ENCODE measurements around the gene FTL.
"Not testable (repeated sequence)": the region's sequence is repeated elsewhere in the genome, so short reads cannot be mapped to it uniquely, and the experiment has no call there.

Gene FTL

GRCh38 chr19:48965040-48965805, at the start of gene FTL:
FTL (plus strand) TSS chr19:48965309; CDS start chr19:48965508, 199 bp downstream.
- DNase-seq = peak; percentile 93 to 96

GRCh38 chr19:48915757-48916156, 49.4 kb upstream of the FTL start:
- DNase-seq = no peak

DNA sequence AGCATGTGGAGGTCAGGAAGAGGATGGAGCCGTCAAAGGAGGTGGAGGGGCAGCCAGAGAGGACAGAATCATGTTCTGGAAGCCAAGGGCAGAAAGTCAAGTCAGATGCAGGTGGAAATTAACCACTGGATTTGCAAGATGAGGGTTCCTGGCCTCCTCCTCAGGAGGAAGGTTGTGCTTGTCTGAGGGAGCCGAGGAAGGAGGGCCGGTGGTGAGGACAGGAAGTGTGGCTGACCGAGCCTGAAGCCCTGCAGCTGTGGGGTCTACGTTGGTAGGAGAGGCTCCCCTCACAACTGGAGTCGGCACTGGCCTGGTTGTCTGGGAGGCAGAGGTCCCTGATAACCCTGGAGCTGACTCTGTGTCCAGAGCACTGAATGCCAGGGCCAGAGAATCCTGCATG, 47.0 kb upstream of the FTL start:
- no peak for DNase-seq

GRCh38 chr19:48918801-48919247, 46.3 kb upstream of the FTL start:
- no peak for DNase-seq

DNA sequence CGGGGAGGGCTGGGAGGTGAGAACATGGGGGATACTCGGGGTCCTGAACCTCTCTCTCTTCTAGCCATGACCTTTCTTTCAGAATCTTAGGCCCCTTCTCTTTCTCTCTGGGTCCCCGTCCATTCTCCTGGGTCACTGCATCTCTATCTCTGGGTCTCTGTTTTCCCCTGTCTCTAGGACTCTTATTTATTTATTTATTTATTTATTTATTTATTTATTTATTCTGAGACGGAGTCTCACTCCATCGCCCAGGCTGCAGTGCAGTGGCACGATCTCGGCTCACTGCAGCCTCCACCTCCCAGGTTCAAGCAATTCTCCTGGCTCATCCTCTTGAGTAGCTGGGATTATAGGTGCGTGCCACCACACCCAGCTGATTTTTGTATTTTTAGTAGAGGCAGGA, 45.8 kb upstream of the FTL start:
- not testable (repeated sequence) for DNase-seq

DNA sequence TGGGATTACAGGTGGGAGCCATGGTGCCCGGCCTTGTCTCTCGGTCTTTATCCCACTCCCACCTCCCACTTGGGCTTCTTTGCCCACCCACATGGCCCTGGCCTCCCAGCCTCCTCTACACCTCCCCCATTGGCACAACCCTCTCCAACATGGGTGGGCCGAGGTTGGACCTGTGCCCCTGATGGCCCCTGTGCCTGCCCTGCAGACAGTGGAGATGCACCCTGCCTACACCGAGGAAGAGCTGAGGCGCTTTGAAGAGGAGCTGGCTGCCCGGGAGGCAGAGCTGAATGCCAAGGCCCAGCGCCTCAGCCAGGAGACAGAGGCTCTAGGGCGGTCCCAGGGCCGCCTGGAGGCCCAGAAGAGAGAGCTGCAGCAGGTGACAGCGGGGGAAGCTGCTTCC, 44.2 kb upstream of the FTL start:
- DNase-seq = no peak

DNA sequence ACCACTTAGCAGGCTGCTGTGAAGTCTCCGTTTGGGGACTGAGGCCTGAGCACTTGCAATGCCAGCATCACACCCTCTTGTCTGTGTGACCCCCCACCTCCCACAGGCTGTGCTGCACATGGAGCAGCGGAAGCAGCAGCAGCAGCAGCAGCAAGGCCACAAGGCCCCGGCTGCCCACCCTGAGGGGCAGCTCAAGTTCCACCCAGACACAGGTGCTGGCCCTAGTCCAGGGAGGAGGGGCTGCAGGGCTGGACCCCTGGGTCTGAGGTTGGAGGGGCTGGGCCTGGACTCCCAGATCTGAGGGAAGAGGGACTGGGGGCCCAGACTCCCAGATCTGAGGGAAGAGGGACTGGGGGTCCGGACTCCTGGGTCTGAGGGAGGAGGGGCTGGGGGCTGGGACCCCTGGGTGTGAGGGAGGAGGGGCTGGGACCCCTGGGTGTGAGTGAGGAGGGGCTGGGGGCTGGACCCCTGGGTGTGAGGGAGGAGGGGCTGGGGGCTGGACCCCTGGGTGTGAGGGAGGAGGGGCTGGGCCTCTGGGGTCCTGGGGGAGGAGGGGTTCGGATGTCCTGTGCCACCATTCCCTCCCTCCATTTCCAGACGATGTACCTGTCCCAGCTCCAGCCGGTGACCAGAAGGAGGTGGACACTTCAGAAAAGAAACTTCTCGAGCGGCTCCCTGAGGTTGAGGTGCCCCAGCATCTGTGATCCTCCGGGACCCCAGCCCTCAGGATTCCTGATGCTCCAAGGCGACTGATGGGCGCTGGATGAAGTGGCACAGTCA, 43.2 kb upstream of the FTL start:
- DNase-seq = no peak

GRCh38 chr19:48922548-48923490, 42.3 kb upstream of the FTL start:
- DNase-seq = no peak

DNA sequence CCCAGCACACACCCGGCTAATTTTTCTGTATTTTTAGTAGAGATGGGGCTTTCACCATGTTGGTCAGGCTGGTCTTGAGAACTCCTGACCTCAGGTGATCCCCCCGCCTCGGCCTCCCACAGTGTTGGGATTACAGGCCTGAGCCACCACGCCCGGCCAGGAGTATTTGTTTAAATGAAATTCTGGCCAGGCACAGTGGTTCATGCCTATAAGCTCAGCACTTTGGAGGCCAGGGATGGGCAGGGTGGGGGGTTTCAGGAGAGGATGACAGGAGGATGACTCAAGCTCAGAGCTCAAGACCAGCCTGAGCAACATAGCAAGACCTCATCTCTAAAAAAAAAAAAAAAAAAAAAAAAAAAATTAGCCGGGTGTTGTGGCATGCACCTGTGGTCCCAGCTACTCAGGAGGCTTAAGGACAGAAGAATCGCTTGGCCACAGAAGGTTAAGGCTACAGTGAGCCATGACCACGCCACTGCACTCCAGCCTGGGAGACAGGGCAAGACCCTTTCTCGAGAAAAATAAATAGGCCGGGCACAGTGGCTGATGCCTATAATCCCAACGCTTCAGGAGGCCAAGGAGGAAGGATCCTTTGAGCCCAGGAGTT, 39.8 kb upstream of the FTL start:
- DNase-seq = peak in 1 of 2 experiments; percentile 26

DNA sequence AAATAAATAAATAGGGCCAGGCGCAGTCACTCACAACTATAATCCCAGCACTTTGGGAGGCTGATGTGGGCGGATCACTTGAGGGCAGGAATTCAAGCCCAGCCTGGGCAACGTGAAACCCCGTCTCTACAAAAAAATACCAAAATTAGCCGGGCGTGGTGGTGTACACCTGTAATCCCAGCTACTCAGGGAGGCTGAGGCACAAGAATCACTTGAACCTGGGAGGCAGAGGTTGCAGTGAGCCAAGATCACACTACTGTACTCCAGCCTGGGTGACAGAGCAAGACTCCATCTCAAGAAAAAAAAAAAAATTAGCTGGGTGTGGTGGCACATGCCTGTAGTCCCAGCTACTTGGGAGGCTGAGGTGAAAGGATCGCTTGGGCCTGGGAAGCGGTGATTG, 39.2 kb upstream of the FTL start:
- DNase-seq = not testable (repeated sequence)

- DNase-seq = peak; percentile 25 to 41
Observed at GRCh38 chr19:48926909-48927308, 38.2 kb upstream of the FTL start.

DNA sequence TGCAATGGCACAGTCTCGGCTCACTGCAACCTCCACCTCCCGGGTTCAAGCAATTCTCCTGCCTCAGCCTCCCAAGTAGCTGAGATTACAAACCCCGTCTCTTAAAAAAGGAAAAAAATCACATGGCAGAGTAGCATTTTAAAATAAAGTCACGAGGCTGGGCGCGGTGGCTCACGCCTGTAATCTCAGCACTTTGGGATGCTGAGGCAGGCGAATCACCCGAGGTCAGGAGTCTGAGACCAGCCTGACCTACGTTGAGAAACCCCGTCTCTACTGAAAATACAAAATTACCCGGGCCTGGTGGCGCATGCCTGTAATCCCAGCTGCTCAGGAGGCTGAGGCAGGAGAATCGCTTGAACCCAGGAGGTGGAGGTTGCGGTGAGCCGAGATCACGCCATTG, 37.4 kb upstream of the FTL start:
- DNase-seq = not testable (repeated sequence)

GRCh38 chr19:48928164-48929025, 36.7 kb upstream of the FTL start:
- no peak for DNase-seq

- DNase-seq = peak; percentile 77 to 83
Observed at GRCh38 chr19:48933382-48933932, 31.7 kb upstream of the FTL start, which contains the start of gene DHDH. DHDH (plus strand) TSS chr19:48933699; CDS start chr19:48933722, 23 bp downstream.

DNA sequence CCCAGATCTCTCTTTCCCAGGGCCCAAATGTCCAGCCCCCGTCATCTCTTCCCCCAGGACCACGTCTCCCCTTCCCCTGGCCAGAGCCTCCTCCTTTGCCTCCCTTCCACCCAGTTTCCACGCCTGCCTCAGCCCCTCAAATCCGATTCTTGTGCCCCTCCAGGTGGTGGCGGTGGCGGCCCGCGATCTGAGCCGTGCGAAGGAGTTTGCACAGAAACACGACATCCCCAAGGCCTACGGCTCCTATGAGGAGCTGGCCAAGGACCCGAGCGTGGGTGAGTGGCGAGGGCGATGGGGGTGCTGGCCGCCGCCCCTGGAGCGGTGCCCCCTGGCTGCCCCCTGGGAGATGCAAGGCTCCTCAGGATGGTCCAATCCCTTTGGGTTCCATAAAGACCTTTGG, 30.3 kb upstream of the FTL start:
- DNase-seq = no peak

GRCh38 chr19:48935864-48936263, 29.2 kb upstream of the FTL start:
- DNase-seq = no peak

GRCh38 chr19:48938256-48938655, 26.9 kb upstream of the FTL start:
- no peak for DNase-seq

- no peak for DNase-seq
Observed at GRCh38 chr19:48940902-48941301, 24.2 kb upstream of the FTL start.

- DNase-seq = no peak
Observed at GRCh38 chr19:48943081-48943480, 22.0 kb upstream of the FTL start.

DNA sequence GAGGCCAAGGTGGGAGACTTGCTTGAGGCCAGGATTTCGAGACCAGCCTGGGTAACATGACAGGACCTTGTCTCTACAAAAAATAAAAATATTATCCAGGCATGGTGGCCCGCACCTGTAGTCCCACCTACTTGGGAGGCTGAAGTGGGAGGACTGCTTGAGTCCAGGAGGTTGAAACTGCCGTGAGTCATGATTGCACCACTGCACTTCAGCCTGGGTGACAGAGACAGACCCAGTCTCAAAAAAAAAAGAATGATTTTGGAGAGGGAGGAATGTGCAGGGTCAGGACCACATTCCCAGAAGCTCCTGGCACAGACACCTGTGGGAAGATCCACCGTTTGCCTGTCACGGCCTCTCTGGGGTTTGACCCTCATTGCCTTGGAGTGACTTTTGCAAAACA, 19.7 kb upstream of the FTL start:
- DNase-seq = no peak

GRCh38 chr19:48945817-48946216, 19.3 kb upstream of the FTL start:
- DNase-seq = no peak

All from activated CD4-positive, alpha-beta T cell treated with anti-CD3 and anti-CD28 coated beads, Interleukin-2, amount 50 U/mL, for 48 hours (primary cell).